ENCODE results near the gene LINS1. TPM values are rescaled to one million over a fixed set of nuclear protein-coding genes. Genes with fewer than 3 reads are reported as not detected.
"Not testable (repeated sequence)": the region's sequence is repeated elsewhere in the genome, so short reads cannot be mapped to it uniquely, and the experiment has no call there.

LINS1 gene
- total and polyA plus RNA-seq, 7 donors: 6.6 to 74.8 (median 13.7) TPM

DNA sequence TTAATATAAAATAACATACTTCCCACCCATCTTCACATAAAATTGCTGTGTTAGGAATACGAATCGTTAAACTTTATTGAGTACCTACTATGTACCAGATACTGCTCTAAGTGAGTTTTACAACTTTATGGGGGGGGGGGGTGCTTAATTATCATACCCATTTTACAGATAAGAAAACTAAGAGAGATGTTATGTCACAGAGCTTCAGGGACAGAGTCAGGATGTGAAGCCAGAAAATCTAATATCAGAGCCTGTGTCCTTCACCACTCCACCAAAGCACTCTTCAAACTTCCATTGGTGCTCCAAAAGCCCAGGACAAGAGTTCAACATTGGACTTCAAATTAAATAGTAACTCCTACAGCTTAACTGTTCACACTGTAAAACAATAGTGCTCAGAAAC lies 8.6 kb downstream of the LINS1 start:
- Histone ChIP-seq H3K27me3 (no peaks in the 10 kb centered on the region), H3K9me3 (peaks cover 0 to 4% (median 0%) of the 10 kb centered on the region in 4 donors), H3K4me3 (no peak overlapping the region), H3K4me1 (peaks cover 0 to 15% (median 6%) of the 10 kb centered on the region in 4 donors), H3K27ac (no peak overlapping the region), H3K36me3 (no peaks in the 10 kb centered on the region)
- DNase-seq: no peak
- WGBS, 2 donors: 94 to 95% methylated on average over 2 of the region's 2 CpGs
- TF ChIP-seq POLR2AphosphoS5 (IDR thresholded peaks at IDR 0.05) (no peak), POLR2A (IDR thresholded peaks at IDR 0.05) (no peak), EP300 (IDR thresholded peaks at IDR 0.05) (no peak), CTCF (IDR thresholded peaks at IDR 0.05) (no peak)
- intact Hi-C loops (cut with DNase I): no loop called here

DNA sequence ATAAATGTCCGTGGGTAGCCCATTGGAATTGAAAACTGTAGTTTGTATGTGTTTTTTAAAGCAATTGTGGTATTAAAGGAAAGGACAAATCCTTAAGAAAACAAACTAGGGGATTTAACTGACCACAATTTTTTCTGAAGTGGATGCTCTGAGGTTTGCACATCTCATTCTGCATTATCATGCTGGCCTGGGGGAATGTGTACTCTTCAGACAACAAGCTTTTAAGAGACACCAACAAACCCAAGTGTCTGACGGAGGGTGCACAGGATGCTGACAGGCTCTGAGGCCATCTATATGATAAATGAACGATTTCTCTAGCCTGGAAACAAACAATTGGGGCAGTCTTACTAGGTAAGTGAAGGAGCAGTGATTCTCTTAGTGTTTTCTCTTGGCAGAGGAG lies 9.1 kb downstream of the LINS1 start:
- 74 to 83% methylated on average over 3 of the region's 3 CpGs for WGBS, 2 donors
- Histone ChIP-seq H3K27me3 (no peaks in the 10 kb centered on the region), H3K4me1 (peaks cover 0 to 15% (median 6%) of the 10 kb centered on the region in 4 donors), H3K36me3 (no peaks in the 10 kb centered on the region), H3K27ac (no peak overlapping the region), H3K9me3 (peaks cover 0 to 4% (median 0%) of the 10 kb centered on the region in 4 donors), H3K4me3 (no peak overlapping the region)
- DNase-seq: no peak
- intact Hi-C loops (cut with DNase I): no loop called here
- TF ChIP-seq POLR2AphosphoS5 (IDR thresholded peaks at IDR 0.05) (no peak), CTCF (IDR thresholded peaks at IDR 0.05) (no peak), POLR2A (IDR thresholded peaks at IDR 0.05) (no peak), EP300 (IDR thresholded peaks at IDR 0.05) (no peak)

- no peak for DNase-seq
- Histone ChIP-seq H3K9me3 (peaks cover 0 to 4% (median 0%) of the 10 kb centered on the region in 4 donors), H3K4me3 (no peak overlapping the region), H3K27me3 (no peaks in the 10 kb centered on the region), H3K4me1 (peaks cover 0 to 12% (median 5%) of the 10 kb centered on the region in 4 donors), H3K36me3 (no peaks in the 10 kb centered on the region), H3K27ac (no peak overlapping the region)
- intact Hi-C loops (cut with DNase I): no loop called here
- TF ChIP-seq POLR2AphosphoS5 (IDR thresholded peaks at IDR 0.05) (no peak), CTCF (IDR thresholded peaks at IDR 0.05) (no peak)
- WGBS, 2 donors: 69 to 94% methylated on average over 2 of the region's 2 CpGs
These were observed 10.1 kb downstream of the LINS1 start for GRCh38 chr15:100591835-100592234.

GRCh38 chr15:100591163-100591562 lies 10.8 kb downstream of the LINS1 start:
- DNase-seq; H3K27me3 ChIP-seq; H3K27ac ChIP-seq; H3K9me3 ChIP-seq; intact Hi-C loops (cut with DNase I); H3K4me3 ChIP-seq; H3K36me3 ChIP-seq; H3K4me1 ChIP-seq: not testable (repeated sequence)
- 91 to 97% methylated on average over 2 of the region's 2 CpGs for WGBS, 2 donors

DNA sequence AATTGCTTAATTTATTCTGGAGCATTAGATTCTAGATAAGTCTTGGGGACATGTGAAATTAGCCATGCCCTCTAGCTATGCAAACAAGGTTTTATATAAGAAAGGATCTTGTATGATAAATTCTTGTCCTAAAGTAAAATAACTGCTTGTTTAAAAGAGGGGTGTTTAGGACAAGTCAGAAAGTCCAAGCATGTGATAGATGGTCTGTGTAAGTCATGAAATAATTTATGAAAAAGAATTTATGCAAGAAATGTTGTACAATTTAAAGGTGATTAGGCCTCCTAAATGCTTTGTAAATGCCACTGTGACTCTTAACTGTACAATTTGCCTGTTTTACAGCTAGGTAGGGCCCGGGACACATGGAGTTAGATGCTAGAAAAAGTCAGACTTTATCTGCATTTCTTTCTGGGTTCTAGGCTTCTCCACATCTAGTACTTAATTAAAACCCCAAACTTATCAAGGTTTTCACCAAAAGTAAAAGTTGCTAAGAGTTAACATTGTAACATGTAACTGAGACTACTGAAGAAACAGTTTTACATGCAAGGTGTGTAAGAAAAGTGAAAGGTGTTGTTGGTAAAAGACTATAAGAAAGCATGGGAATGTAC lies 13.2 kb downstream of the LINS1 start:
- Histone ChIP-seq H3K27ac (no peak overlapping the region), H3K36me3 (no peaks in the 10 kb centered on the region), H3K9me3 (peaks cover 0 to 4% (median 0%) of the 10 kb centered on the region in 4 donors), H3K27me3 (no peaks in the 10 kb centered on the region), H3K4me3 (no peak overlapping the region), H3K4me1 (no peaks in the 10 kb centered on the region)
- DNase-seq: no peak
- WGBS, 2 donors: 43 to 99% methylated on average over 1 of the region's 1 CpG
- intact Hi-C loops (cut with DNase I): no loop called here
- no peak for TF ChIP-seq CTCF (IDR thresholded peaks at IDR 0.05)

Measured in sigmoid colon (tissue), 7 donors.